Activated T-cell treated with anti-CD3 and anti-CD28 coated beads for 24 hours (primary cell): Measurements from ENCODE around the gene SCIN.
"Not testable (repeated sequence)": the region's sequence is repeated elsewhere in the genome, so short reads cannot be mapped to it uniquely, and the experiment has no call there.

Experiments
- DNase-seq: peaks from one replicate; pipeline ENCODE4 v3.0.0-alpha.2; 2020; ENCODE audit warnings: low read depth

Gene SCIN

DNA sequence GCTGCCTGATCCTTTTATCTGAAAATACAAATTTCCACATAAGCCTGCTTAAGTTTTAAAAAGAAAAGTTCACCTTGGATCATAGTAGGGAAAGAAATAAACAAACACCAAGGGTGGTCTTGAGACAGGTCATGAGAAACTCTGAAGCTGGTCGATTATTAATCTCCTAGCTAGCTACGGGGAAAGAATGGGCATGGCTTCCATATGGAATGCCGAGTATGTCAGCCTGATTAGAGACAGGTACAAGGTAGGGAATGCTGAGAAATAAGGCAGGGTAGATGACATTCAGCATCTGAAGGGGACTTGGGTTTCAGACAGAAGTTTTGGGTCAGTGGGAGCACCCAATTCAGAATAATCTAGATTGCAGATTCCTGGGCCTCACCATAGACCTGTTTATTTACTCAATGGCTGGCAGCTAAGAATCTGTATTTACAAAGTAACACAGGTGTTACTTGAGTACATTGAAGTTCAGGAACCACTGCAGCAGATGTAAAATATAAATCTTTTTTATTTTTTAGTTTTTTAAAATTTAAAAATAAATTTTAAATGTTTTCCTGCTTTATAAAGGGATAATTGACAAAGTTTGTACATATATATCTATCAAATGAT lies 49.0 kb downstream of the SCIN start:
- no peak for DNase-seq

DNA sequence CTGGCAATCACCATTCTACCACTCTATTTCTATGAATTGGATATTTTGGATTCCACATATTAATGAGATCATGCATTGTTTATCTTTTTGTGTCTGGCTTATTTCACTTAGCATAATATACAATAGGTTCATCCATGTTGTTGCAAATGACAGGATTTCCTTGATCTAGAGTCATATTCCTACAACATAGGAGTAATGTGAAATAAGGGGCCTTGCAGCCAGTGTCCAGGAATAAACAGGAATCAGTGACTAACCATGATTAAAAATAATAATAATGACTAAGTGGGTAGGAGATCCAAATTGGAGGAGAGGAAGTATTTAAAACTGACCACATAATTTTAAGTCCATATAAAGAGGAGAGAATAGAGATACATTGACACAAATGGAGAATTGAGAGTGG lies 49.9 kb downstream of the SCIN start:
- no peak for DNase-seq

DNA sequence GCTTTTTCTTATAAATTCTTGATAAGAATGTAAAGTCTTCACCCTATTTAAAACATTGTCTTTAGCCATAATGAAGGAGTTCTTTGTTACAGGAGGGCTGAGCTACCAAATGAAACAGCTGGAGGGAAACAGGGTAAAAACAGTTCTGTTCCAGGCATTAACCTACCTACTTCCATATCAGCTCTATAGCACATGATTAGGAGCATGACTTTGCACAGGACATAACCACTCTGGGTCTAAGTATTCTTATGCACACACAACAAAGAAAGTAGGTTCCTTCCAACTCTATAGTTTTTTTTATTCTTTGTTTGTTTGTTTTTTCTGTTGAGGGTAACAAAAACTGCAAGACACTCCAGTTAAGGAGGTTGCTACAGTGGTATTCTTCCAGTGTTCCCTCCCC lies 52.7 kb downstream of the SCIN start:
- DNase-seq: no peak

DNA sequence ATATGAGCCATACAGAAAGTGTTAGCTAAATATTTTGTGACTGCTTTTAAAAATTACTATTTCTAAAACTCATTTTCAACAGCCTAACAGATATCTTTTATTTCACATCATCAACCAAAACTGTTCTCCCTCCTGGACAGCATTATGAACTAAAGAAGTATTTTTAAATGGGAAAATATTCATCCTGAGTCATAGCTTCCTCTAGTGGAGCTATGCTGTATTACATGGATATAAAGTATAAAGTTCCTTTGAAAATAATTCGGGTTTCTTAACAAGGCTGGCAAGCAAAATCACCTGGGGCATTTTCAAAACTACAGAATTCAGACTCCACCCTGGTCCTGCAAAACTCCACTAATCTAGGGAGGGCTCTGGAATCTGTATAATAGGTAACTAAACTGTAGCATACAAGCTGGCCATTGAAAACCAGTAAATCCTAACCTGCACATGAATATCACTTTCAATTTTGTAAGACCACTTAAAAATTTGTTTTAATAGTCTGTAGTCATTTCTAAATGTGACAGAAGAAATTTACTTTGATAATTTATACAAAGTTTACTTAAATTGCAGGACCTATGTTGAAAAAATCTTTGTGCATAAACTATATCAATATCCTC lies 53.5 kb downstream of the SCIN start:
- no peak for DNase-seq

DNA sequence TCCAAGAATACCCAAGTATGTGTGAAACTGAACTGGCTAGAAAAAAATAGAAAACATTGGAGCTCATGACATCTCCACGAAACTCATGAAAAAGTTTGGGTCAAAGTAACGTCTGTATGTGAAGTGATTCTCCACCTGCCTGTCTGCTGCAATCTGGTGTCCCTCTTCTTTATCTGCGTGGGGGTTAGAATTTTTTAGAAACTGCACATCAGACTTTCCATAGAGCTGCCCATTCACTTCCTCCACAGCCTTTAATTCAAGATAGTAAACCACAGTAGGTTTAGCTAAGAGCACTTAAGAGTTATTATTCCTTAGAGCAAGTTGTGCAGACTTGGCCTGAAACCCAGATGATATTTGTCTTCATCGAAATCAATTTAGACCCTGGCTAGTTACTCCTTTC lies 55.3 kb downstream of the SCIN start:
- DNase-seq: no peak

DNA sequence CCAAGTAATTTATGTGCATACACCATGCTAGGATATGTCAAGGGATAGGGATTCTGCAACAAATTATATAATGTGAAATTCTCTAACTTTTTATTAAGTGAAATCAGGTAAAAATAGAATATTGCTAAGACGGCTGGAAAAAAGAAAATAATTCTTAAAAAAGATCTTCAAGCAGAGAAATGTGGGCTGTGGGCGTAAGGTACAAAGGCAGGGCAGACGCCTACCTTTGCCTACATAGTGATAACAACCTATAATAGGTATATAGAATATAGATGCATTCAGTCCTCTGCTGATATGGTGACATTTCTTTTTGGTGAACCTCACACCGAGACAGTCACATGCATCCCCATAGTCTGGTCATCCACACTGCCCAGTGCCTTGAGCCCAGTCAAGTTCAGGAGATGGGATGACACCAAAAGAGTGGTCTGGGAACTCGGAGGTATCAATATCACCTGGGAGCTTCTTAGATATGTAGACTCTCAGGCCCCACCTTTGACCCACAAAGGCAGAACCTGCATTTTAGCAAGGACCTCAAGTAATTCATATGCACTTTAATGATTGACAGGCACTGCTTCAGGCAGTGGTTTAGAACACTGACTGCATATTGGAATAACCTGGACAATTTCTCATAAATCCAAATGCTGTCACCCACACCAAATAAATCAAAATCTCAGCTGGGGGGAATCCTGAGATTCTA lies 59.4 kb downstream of the SCIN start:
- DNase-seq: no peak

DNA sequence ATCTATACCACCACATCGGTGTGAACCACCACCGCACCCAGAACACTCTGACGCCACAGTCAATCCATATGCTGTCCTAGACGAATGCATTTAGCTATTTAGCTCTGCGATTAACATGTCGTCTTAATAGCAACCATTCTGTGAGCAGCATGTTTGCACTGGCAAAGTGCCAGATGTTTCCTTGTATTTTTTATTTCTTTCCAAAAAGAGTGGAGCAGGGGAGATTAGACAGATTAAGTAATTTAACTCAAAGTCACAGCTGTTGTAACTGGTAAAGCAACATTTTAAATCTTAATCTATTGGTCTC lies 59.9 kb downstream of the SCIN start:
- DNase-seq: no peak

DNA sequence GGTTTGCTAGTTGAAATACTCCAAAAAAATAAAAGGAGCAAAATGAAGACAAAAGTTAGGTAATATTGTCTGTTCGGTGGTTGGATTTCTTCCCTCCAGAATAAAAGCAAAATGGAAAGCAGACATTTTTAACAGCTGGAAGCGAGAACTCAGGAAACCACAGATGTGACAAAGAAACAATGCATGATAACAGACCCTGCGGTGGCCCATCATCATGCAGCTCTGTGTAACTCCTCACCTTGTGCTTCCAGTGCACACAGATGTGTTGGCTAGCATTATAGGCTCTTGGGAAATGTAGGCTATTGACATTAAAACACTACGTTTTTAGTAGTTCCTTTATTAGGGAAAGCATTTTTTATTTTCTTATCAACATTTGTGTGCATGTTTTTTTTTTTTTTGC lies 63.1 kb downstream of the SCIN start:
- no peak for DNase-seq

DNA sequence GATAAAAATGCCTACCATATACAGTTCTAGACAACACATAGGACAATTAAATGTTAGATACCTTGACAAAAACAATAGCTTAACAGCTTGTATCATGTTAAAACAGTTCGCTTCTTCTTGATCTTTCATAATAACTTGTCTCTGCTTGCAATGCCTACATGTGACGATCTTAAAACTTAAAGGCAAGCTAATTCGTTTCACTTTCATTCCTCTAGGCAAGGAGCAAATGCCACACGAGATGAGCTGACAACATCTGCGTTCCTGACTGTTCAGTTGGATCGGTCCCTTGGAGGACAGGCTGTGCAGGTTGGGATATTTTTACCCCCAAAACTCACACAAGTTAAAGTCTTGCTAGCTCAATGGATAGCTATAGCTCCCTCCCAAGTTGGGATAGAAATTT lies 65.3 kb downstream of the SCIN start:
- DNase-seq: no peak

DNA sequence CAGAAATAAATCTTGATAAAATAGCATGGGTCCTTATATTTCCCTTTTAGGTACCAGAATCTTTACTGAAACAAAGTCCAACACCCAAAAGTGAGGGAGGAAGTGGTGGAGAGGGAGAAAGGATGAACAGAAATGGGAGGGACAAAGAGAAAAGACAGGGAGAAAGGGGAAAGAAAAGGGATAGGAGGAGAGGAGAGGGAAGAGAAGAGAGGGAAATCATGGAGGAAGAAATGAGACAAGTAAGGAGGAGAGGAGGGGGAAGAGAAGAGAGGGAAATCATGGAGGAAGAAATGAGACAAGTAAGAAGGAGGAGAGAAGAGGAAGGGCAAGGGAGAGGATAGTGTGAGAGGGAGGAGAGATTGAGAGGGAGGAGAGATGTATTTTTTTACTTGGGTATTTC lies 66.8 kb downstream of the SCIN start:
- DNase-seq: no peak

DNA sequence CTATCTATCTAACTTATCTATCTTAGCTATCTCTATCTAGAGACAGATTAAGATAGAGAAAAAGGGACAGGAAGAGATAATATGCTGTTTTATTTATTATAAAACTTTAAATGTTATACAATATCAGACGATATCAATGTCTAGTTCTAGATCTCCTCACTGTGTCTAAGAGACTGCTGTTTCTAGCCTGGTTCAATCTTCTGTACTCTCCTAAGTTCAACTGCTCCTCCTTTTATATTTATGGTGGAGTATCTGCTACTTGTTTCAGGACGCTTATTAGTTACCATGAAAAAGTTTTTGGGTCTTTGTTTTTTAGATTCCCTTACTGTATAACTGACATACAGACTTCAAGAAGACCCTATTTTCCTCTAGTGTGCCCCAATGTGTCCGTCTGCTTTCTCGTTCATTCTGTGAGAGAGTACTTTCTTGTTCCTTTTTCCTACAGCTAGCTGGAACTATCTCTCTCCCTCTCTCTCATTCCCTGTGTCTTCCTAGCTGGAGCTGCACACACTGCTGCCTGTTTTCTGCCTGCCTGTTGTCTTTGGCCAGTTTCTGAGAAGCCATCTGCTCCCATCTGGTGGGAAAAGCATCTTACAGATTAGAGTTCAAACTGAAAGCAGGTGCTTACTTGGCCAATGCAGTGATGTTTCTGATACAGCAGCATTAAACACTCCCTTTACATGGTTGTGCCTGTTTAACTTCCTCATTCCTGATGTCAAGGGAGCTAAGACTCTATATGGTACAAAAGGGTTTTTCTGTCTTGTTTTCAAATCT lies 67.5 kb downstream of the SCIN start:
- DNase-seq: no peak

DNA sequence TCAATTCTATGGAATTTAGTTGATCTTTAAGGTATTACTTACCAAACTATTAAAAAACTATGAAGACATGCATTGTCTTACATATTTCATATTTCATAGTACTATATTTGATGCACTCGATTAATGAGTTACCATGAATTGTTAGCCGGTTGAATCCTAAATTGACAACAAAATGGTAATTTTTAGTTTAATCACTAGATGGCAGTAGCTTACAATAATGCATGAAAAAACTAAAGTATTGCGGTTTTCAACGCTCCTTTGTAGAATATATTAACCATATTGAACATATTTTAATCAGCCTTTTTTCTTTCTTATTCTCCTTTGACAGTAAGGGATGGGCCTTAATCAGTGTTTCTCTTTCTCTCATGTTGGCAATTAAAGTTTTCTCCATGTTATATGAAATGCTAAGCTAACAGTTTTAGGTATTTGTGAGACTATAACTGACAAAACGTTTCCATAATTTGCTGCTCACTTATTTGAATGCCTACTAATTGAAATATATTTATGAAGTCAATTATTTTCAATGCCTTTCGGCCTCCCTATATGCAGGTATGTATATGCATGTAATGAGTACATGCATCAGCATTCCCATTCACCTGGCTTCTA lies 68.4 kb downstream of the SCIN start:
- no peak for DNase-seq

DNA sequence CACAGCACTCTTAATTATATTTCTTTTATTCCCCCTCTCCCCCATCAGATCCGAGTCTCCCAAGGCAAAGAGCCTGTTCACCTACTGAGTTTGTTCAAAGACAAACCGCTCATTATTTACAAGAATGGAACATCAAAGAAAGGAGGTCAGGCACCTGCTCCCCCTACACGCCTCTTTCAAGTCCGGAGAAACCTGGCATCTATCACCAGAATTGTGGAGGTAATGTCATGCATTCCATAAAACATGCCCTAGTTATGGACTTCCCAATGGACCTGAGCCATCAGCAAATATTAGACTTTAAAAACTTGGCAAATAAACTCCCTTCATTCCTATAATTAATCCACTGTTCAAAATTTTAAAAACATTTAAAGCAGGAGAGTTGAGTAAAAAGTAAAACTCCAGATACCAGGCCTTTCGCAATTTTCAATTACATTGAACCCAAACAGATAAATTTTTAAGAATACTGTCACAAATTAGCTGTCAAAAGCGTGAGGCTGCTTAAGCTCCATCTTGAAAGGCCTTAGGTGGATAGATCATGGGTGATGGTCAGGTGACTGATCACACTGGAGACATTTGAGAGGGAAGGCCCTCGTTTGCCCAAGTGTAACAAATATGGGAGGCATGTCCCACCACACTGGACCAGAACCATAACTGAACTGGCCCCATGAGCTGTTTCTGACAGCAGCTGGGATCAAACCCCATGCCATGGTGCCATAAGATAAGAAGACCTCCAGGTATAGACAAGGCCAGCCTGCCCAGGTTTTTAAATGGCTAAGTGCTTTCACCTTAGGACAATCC lies 70.0 kb downstream of the SCIN start:
- no peak for DNase-seq

DNA sequence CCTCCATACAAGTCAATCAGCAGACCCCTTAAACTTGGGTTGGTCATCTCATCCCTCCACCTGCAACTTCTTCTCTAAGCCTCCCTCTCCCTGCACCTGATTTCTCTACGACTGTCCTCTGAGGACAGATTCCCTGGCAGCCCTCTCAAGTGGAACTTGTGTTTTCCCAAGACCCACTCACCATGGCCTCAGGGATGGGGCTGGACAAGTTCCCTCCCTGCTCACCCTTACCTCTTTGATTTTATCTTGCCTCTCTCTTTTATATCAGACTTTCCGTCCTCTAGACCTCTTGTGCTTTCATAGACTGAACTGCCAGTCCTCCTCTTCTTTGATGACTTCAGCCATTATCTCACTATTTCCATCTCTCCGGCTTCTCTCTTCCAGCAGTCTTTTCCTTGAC lies 70.7 kb downstream of the SCIN start:
- DNase-seq: no peak

DNA sequence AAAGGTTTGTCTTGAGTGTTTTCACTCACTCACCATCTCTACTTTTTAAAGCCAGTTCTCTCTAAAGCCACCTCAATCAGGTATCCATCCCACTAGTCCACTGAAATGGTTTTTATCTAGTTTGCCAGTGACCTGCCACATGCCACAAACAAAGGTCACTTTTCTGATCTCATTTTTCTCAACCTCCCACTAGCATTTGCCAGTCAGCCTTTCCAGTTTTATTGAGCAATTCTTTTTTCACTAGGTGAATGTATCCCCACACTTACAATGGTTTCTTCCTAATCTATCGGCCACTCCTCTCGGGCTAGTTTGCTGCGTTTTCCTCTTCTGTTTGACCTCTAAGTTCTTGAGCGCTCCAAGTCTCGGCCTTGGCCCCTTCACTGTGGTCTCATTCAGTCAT lies 72.0 kb downstream of the SCIN start:
- no peak for DNase-seq

DNA sequence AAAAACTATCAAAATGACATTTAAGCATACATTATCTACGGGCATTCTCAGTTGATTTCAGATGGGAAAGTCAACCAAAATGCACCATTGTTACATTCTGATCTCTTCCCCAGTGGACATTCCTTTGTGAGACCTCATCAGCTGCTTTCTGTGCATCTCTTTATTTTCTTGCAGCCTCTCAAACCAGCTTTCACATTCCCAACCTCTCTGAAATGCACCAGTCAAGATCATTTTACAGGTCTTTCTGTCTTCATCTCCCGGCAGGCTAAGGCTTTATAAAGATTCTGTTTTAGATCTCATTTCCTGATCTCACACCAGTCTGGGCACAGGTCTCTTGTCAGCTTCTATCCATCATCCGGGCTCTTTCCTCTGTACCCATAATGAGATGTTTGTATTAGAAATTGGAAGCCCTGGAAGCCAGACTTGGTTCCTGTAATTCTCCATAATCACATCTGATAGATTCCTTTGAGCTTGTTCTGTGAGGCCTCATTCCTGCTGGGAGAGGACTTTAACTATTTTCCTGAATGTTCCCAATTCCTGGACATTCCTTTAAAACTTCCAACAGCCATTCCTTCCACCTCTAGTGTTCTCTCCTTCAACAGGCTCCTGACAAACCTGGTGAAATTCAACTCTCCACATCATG lies 72.6 kb downstream of the SCIN start:
- DNase-seq: no peak

DNA sequence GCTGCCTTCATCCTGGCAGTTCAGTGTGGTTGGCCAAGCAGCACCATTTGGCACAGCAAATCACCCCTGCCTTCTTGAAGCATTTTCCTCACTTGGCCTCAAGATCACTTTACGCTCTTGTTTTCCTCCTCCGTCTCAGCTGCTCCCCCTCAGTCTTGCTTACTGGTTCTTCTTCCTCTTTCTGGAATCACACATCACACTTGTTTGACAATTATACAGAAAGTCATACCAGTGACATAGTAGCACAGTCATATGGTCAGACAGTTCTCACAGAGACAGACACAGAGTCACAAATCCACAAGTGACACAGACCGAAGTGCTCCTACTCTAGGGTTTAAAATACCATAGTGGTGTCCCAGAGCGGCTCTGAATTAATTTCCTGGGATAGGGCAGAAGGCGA lies 73.1 kb downstream of the SCIN start:
- DNase-seq: no peak

DNA sequence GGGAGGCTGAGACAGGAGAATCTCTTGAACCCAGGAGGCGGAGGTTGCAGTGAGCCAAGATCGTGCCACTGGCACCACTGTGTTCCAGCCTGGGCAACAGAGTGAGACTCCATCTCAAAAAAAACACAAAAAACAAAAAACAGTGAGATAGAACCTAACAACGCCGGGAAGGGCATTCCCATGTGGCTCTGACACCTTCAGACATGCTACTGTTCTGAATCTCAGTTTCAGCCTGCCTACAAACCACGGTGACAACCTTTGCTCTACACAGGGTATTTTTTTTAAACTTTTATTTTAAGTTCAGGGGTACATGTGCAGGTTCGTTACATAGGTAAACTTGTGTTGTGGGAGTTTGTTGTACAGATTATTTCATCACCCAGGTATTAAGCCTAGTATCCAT lies 74.7 kb downstream of the SCIN start:
- not testable (repeated sequence) for DNase-seq

DNA sequence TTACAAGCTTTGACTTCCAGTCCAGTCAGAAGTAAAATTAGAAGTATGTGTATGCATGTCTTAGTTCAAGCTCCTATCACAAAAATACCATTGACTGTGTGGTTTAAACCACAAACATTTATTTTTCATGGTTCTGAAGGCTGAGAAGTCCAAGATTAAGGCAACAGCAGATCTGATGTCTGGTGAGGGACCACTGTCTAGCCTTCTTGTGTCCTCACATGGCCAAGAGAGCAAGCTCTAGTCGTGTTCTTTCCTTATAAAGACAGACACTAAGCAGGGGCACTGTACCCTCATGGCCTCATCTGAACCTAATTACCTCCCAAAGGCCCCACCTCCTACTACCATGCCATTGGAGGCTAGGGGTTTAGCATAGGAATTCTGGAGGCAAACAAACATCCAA lies 75.6 kb downstream of the SCIN start:
- no peak for DNase-seq

DNA sequence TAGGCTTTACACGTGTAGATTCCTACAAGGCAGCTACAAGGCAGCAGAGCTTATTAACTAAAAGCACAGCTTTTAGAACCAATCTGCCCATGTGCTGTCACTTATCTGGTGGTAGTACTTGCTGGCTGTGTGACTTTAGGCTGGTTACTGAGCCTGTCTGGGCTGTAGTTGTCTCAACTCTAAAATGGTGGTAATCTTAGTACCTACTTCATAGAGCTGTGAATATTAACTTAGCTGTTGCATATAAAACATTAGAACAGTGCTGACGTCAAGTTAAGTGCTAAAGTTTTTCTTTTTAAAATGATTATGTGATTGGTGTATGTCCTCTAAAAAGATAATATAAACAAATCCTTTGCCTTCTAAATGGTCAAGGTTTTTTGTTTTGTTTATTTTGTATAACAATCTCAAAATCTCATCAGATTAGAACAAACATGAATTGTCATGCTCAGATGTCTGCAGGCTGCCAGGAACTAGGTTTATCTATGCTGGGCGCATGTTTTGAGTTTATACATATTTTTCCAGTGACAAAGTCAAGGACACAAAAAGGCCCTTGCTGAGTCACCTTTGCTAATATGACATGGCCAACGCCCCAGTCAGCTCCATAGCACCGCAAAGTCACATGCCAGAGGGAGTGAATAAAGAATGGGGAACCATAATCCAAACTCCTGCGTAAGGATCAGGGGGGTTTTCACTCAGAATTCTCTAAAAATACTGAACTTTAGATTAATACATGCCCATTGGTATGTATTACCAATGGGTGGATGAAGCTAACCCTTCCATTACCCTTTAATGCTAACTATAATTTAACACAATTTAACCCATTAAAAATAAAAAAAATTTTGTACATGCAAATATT lies 77.1 kb downstream of the SCIN start:
- no peak for DNase-seq
